ENCODE data around the gene YTHDC2.

- TF ChIP-seq CTCF (IDR thresholded peaks at IDR 0.05) (no peak), POLR2A (IDR thresholded peaks at IDR 0.05) (no peak)
Observed at GRCh38 chr5:113488645-113489184, 24.8 kb upstream of the YTHDC2 start.

Measured in esophagus squamous epithelium (tissue), 4 donors.